Activated CD4-positive, alpha-beta T cell treated with anti-CD3 and anti-CD28 coated beads for 4 hours (primary cell): Measurements from ENCODE around the gene CDCP1.

Source experiments
- DNase-seq, 2 donors: peaks; one replicate each; pipeline ENCODE4 v3.0.0-alpha.2; 2020

Gene CDCP1

GRCh38 chr3:45135959-45136358, 10.2 kb downstream of the CDCP1 start:
- DNase-seq, result no peak

GRCh38 chr3:45134758-45135521, 11.2 kb downstream of the CDCP1 start:
- no peak for DNase-seq

GRCh38 chr3:45132568-45133211, 13.5 kb downstream of the CDCP1 start:
- DNase-seq, result no peak

- no peak for DNase-seq
Observed at GRCh38 chr3:45131201-45131600, 15.0 kb downstream of the CDCP1 start.

GRCh38 chr3:45130476-45130875, 15.7 kb downstream of the CDCP1 start:
- no peak for DNase-seq

GRCh38 chr3:45128950-45129349, 17.2 kb downstream of the CDCP1 start:
- DNase-seq, result no peak

GRCh38 chr3:45127130-45127822, 18.9 kb downstream of the CDCP1 start:
- DNase-seq, result no peak

- DNase-seq, result no peak
Observed at GRCh38 chr3:45126730-45127129, 19.4 kb downstream of the CDCP1 start.

GRCh38 chr3:45125550-45126026, 20.6 kb downstream of the CDCP1 start:
- no peak for DNase-seq

- DNase-seq, result no peak
Observed at GRCh38 chr3:45124956-45125355, 21.2 kb downstream of the CDCP1 start.

GRCh38 chr3:45124352-45124751, 21.8 kb downstream of the CDCP1 start:
- DNase-seq, result no peak

- no peak for DNase-seq
Observed at GRCh38 chr3:45123581-45124269, 22.5 kb downstream of the CDCP1 start.

- no peak for DNase-seq
Observed at GRCh38 chr3:45123030-45123429, 23.1 kb downstream of the CDCP1 start.

GRCh38 chr3:45120359-45121158, 25.6 kb downstream of the CDCP1 start:
- no peak for DNase-seq

GRCh38 chr3:45119824-45120358, 26.3 kb downstream of the CDCP1 start:
- DNase-seq, result no peak

- DNase-seq, result no peak
Observed at GRCh38 chr3:45119376-45119775, 26.8 kb downstream of the CDCP1 start.

- no peak for DNase-seq
Observed at GRCh38 chr3:45118615-45119071, 27.5 kb downstream of the CDCP1 start.

GRCh38 chr3:45116350-45116749, 29.8 kb downstream of the CDCP1 start:
- no peak for DNase-seq

- no peak for DNase-seq
Observed at GRCh38 chr3:45113625-45114050, 32.5 kb downstream of the CDCP1 start.

- DNase-seq, result no peak
Observed at GRCh38 chr3:45112939-45113338, 33.2 kb downstream of the CDCP1 start.

- no peak for DNase-seq
Observed at GRCh38 chr3:45110509-45110833, 35.7 kb downstream of the CDCP1 start.
